Islet precursor cell (in vitro differentiated cells): ENCODE measurements around the gene FALEC.
"Not testable (repeated sequence)": the region's sequence is repeated elsewhere in the genome, so short reads cannot be mapped to it uniquely, and the experiment has no call there.

ENCODE experiments used
- DNase-seq: peaks from one replicate; pipeline ENCODE4 v3.0.0-alpha.2; 2018

The FALEC gene

GRCh38 chr1:150560576-150561253, 45.2 kb downstream of the FALEC start:
- peak; percentile 94 for DNase-seq

- peak; percentile 100 for DNase-seq
Observed at GRCh38 chr1:150561254-150561973, 45.9 kb downstream of the FALEC start.

- peak; percentile 97 for DNase-seq
Observed at GRCh38 chr1:150561974-150562445, 46.5 kb downstream of the FALEC start.

GRCh38 chr1:150562446-150563339, 47.1 kb downstream of the FALEC start:
- DNase-seq, result peak; percentile 70

- peak; percentile 65 for DNase-seq
Observed at GRCh38 chr1:150563340-150564038, 47.9 kb downstream of the FALEC start.

GRCh38 chr1:150564051-150564991, 48.8 kb downstream of the FALEC start:
- no peak for DNase-seq

- not testable (repeated sequence) for DNase-seq
Observed at GRCh38 chr1:150565240-150565991, 49.9 kb downstream of the FALEC start.

GRCh38 chr1:150566589-150567340, 51.2 kb downstream of the FALEC start:
- DNase-seq, result no peak

GRCh38 chr1:150567341-150567716, 51.8 kb downstream of the FALEC start:
- DNase-seq, result no peak

- peak; percentile 99 for DNase-seq
Observed at GRCh38 chr1:150567717-150568593, 52.4 kb downstream of the FALEC start.

GRCh38 chr1:150568594-150568966, 53.0 kb downstream of the FALEC start:
- no peak for DNase-seq

GRCh38 chr1:150572918-150573647, 57.5 kb downstream of the FALEC start:
- no peak for DNase-seq

GRCh38 chr1:150573648-150574071, 58.1 kb downstream of the FALEC start:
- not testable (repeated sequence) for DNase-seq

- no peak for DNase-seq
Observed at GRCh38 chr1:150574260-150575071, 58.9 kb downstream of the FALEC start.

GRCh38 chr1:150575072-150575489, 59.5 kb downstream of the FALEC start:
- DNase-seq, result no peak

GRCh38 chr1:150575518-150576366, 60.2 kb downstream of the FALEC start:
- no peak for DNase-seq
